Neuronal stem cell (in vitro differentiated cells): ENCODE results near the gene TMEM59L.
A peak's percentile ranks its signal among the peaks of the same experiment; 100 is the strongest.

Experiments used
- DNase-seq: peaks from one replicate; pipeline ENCODE4 v3.0.0-alpha.2; 2013; ENCODE audit warnings: low spot score
- H2AFZ ChIP-seq: one replicate; pipeline ENCODE4 v1.6.1; 2013; ENCODE audit warnings: mild to moderate bottlenecking, low read length, inconsistent platforms
- H2AK5ac ChIP-seq: 2 replicates; pipeline ENCODE4 v1.6.1; 2013; ENCODE audit warnings: low read depth, mild to moderate bottlenecking, inconsistent platforms, low read length, moderate library complexity, mixed read lengths
- H2BK120ac ChIP-seq: 2 replicates; pipeline ENCODE4 v1.6.1; 2013; ENCODE audit warnings: low read depth, mild to moderate bottlenecking, inconsistent platforms, low read length, moderate library complexity, mixed read lengths
- H2BK12ac ChIP-seq: one replicate; pipeline ENCODE4 v1.6.1; 2013; ENCODE audit warnings: low read length, inconsistent platforms
- H2BK15ac ChIP-seq: 2 replicates; pipeline ENCODE4 v1.6.1; 2013; ENCODE audit warnings: mild to moderate bottlenecking, low read length, inconsistent platforms, mixed read lengths
- H2BK5ac ChIP-seq: one replicate; pipeline ENCODE4 v1.6.1; 2013; ENCODE audit warnings: inconsistent platforms, mild to moderate bottlenecking, low read length, moderate library complexity
- H3K14ac ChIP-seq: one replicate; pipeline ENCODE4 v1.6.1; 2013; ENCODE audit warnings: low read length, inconsistent platforms
- H3K18ac ChIP-seq: 2 replicates; pipeline ENCODE4 v1.6.1; 2013; ENCODE audit warnings: low read length, inconsistent platforms
- H3K23ac ChIP-seq: 2 replicates; pipeline ENCODE4 v1.6.1; 2013; ENCODE audit warnings: low read depth, mild to moderate bottlenecking, mixed read lengths, low read length, inconsistent platforms; ENCODE audit not compliant: poor library complexity
- H3K27ac ChIP-seq: replicated peaks from 3 replicates; pipeline ENCODE4 v1.5.1; 2013; ENCODE audit warnings: low read length, inconsistent platforms
- H3K27me3 ChIP-seq, 3 experiments: 2 replicates each; pipeline ENCODE4 v1.6.1; 2013; ENCODE audit warnings: low read length in 3 of 3, mild to moderate bottlenecking in 2 of 3, inconsistent platforms in 1 of 3, low read depth in 1 of 3, mixed read lengths in 1 of 3, moderate library complexity in 1 of 3; ENCODE audit not compliant: control insufficient read depth in 3 of 3, insufficient read depth in 3 of 3
- H3K36me3 ChIP-seq, 2 donors: replicated peaks in 1 of 2; 2 replicates each; pipeline ENCODE4 v1.6.1; 2013; ENCODE audit warnings: low read length in 2 of 2; ENCODE audit not compliant: control insufficient read depth in 2 of 2, insufficient read depth in 2 of 2
- H3K4ac ChIP-seq: 2 replicates; pipeline ENCODE4 v1.6.1; 2013; ENCODE audit warnings: inconsistent platforms, mild to moderate bottlenecking, low read length, moderate library complexity
- H3K4me1 ChIP-seq, 2 donors: 1 replicate in 1 of 2; 2 replicates in 1 of 2; pipeline ENCODE4 v1.6.1; 2013; ENCODE audit warnings: low read length in 2 of 2, low read depth in 1 of 2; ENCODE audit not compliant: control insufficient read depth in 2 of 2, insufficient read depth in 1 of 2
- H3K4me2 ChIP-seq: one replicate; pipeline ENCODE4 v1.6.1; 2013; ENCODE audit warnings: mild to moderate bottlenecking, low read length, inconsistent platforms; ENCODE audit not compliant: insufficient read depth, poor library complexity, severe bottlenecking
- H3K4me3 ChIP-seq, 2 donors: 2 replicates each; pipeline ENCODE4 v1.5.1; 2013; ENCODE audit warnings: low read length in 2 of 2, mild to moderate bottlenecking in 2 of 2, inconsistent platforms in 1 of 2, moderate library complexity in 1 of 2
- H3K79me1 ChIP-seq: one replicate; pipeline ENCODE4 v1.6.1; 2013; ENCODE audit warnings: low read depth, mild to moderate bottlenecking, inconsistent platforms, low read length, moderate library complexity
- H3K9ac ChIP-seq: one replicate; pipeline ENCODE4 v1.6.1; 2013; ENCODE audit warnings: mild to moderate bottlenecking, low read depth, low read length, inconsistent platforms; ENCODE audit not compliant: poor library complexity
- H3K9me3 ChIP-seq, 2 donors: replicated peaks in 1 of 2; 2 replicates each; pipeline versions ENCODE3 to v1.6.1; 2013; ENCODE audit warnings: low read length in 2 of 2, mild to moderate bottlenecking in 2 of 2, inconsistent platforms in 1 of 2, low read depth in 1 of 2, mixed read lengths in 1 of 2, moderate library complexity in 1 of 2; ENCODE audit not compliant: control insufficient read depth in 2 of 2, insufficient read depth in 1 of 2
- H4K8ac ChIP-seq: one replicate; pipeline ENCODE4 v1.6.1; 2013; ENCODE audit warnings: low read depth, mild to moderate bottlenecking, inconsistent platforms, low read length, moderate library complexity
- H4K91ac ChIP-seq: one replicate; pipeline ENCODE4 v1.6.1; 2013; ENCODE audit warnings: low read length, low read depth, mild to moderate bottlenecking, inconsistent platforms; ENCODE audit not compliant: poor library complexity
- WGBS, 2 donors: extraction: QIAGEN DNeasy Blood & Tissue Kit; methylation state at CpG; one replicate each; pipeline ENCODE4 v1.1.7; 2013; ENCODE audit warnings: missing lambda C conversion rate in 2 of 2, mixed read lengths in 1 of 2; ENCODE audit not compliant: insufficient read length in 2 of 2, insufficient replicate concordance in 1 of 2; ENCODE audit errors: extremely low coverage in 2 of 2; 5-methylcytosine and 5-hydroxymethylcytosine counted together

TMEM59L gene

DNA sequence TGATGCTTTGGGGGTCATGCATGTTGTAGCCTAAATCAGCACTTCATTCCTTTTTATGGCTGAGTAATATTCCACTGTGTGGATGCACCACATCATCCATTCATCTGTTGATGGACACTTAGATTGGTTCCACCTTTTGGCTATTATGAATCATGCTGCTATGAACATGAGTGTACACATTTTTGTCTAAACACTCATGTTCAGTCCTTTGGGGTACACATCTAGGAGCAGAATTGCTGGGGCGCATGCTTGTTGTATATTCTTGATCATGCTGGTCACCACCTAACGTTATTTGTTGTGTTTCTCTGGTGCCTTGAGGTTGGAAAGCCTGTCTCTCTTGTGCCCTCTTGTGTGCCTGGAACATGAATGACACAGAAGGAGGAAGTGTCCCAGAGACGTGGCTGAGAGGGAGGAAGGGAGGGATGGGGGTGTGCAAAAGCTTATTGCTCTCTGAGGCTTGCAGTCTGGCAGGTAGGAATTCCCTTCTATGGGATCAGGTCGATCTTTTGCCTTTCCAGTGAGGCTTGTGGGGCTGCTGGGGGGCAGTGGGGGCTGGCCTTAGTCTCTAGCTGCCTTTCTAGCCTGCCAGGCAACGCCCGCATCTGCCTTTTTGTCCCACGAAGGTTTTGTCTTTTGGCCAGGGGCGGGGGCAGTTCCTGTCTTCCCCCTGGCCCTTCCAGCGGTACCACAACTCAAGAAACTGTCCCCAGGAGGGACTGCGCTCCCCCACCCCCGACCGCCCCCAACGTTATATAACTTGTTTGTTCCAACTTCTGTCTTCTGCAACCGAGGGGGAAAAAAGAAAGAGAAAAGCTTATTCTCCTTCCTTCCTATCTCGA lies 31.7 kb downstream of the TMEM59L start:
- WGBS, 2 donors = no CpG with 5 or more reads among the region's 15 CpGs
- Histone ChIP-seq H2BK120ac (no peak overlapping the region), H3K4me1 (peaks cover 15 to 27% of the 10 kb centered on the region in 2 donors), H2BK12ac (no peak overlapping the region), H3K27ac (no peak overlapping the region), H3K4me3 (no peak overlapping the region), H2BK5ac (no peak overlapping the region), H3K23ac (no peak overlapping the region), H3K27me3 (no peaks in the 10 kb centered on the region), H2AFZ (no peak overlapping the region), H3K14ac (no peak overlapping the region), H2AK5ac (no peak overlapping the region), H4K91ac (no peak overlapping the region), H4K8ac (no peak overlapping the region), H3K18ac (no peak overlapping the region), H3K36me3 (peaks cover 0 to 8% of the 10 kb centered on the region in 2 donors), H3K4me2 (no peak overlapping the region), H3K4ac (no peak overlapping the region), H3K9ac (no peak overlapping the region), H2BK15ac (no peak overlapping the region), H3K79me1 (peaks cover 3% of the 10 kb centered on the region), H3K9me3 (peaks cover 0 to 4% of the 10 kb centered on the region in 2 donors)
- no peak for DNase-seq

DNA sequence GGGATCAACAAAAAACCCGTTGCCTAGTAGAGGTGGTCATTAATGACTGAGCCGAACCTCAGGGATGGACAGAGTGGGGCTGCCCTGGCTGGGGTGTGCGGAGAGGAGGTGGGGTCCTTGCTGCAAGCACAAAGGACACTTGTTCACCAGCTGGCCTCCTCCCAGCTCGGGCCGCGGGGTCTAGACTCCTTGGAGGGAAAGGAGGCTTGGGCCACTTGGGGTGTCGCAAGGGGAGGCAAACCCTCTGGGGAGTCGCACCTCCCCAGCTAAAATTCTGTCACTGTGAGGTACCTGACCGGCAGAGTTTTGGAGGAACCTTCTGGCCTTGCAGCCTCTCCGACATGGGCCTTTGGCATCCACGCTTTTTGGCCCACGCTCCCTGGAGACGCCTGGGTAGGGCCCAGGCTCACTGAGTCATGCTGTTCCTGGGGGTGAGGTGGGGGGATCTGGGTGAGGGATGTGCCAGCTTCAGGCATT lies 32.4 kb downstream of the TMEM59L start:
- H3K27me3 ChIP-seq = no peaks in the 10 kb centered on the region
- no peak overlapping the region for H2BK120ac ChIP-seq
- H3K18ac ChIP-seq = peak overlapping the region; percentile 19
- no peak overlapping the region for H2AK5ac ChIP-seq
- peak overlapping the region; percentile 55 for H3K9ac ChIP-seq
- no peak overlapping the region for H3K14ac ChIP-seq
- no peak overlapping the region for H3K4ac ChIP-seq
- no peak overlapping the region for H4K8ac ChIP-seq
- H2BK12ac ChIP-seq = peak overlapping the region; percentile 34
- WGBS, 2 donors = no CpG with 5 or more reads among the region's 13 CpGs
- H4K91ac ChIP-seq = no peak overlapping the region
- H3K36me3 ChIP-seq = peaks cover 0 to 7% of the 10 kb centered on the region in 2 donors
- peaks cover 3% of the 10 kb centered on the region for H3K79me1 ChIP-seq
- H2BK5ac ChIP-seq = no peak overlapping the region
- H3K4me2 ChIP-seq = no peak overlapping the region
- H3K4me3 ChIP-seq = no peak overlapping the region
- H3K23ac ChIP-seq = no peak overlapping the region
- peaks cover 0 to 4% of the 10 kb centered on the region in 2 donors for H3K9me3 ChIP-seq
- H2AFZ ChIP-seq = no peak overlapping the region
- no peak overlapping the region for H2BK15ac ChIP-seq
- no peak for DNase-seq
- H3K27ac ChIP-seq = no peak overlapping the region
- H3K4me1 ChIP-seq = peaks cover 18 to 31% of the 10 kb centered on the region in 2 donors

DNA sequence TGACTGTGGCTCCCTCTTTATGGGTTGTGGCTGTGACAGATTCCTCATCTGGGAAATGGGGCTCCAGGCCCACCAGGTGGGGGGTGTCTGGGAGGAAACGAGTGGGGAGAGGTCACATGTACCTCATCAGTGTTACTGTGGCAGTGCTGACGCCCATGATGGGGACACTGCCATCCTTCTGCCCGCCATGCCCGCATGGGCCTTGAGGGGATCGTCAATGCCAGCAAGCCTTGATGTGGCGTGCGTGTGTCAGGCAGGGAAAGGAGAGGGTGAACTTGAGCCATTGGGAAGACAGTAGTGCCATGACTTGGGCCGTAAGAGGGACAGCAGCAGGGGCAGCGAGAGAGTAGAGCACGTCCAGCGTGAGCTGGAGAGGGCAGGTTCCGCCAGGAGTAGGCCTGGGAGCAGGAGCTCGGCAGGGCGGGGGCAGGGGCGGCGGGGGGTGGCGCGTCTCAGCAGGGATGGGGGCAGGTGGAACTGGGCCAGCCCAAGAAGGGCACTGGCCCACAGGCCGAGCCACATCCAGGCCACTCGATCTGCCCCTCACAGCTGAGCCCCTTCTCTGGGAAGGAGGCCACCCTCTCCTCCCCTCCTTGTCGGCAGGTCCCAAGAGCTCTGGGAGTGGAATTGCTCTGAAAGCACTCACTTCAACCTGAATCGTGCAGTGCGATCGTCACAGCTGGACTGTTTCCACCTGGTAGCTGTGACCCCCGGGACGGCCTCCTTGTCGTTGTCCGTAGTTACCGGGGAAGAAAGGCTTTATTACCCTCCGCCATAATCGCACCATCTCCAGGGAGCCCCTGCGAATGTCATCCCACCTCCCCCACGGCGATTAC lies 34.1 kb downstream of the TMEM59L start:
- Histone ChIP-seq H3K4me3 (no peak overlapping the region), H3K14ac (no peak overlapping the region), H3K27ac (no peak overlapping the region), H3K36me3 (no peaks in the 10 kb centered on the region), H2BK15ac (no peak overlapping the region), H2BK120ac (no peak overlapping the region), H3K9ac (peak overlapping the region; percentile 56), H4K8ac (no peak overlapping the region), H3K4me1 (peaks cover 33 to 47% of the 10 kb centered on the region in 2 donors), H4K91ac (no peak overlapping the region), H2AFZ (no peak overlapping the region), H3K4ac (no peak overlapping the region), H2AK5ac (no peak overlapping the region), H3K18ac (peak overlapping the region; percentile 74), H3K23ac (peak overlapping the region; percentile 58), H3K79me1 (peaks cover 11% of the 10 kb centered on the region), H3K27me3 (no peaks in the 10 kb centered on the region), H2BK12ac (no peak overlapping the region), H3K9me3 (peaks cover 0 to 4% of the 10 kb centered on the region in 2 donors), H2BK5ac (no peak overlapping the region), H3K4me2 (no peak overlapping the region)
- DNase-seq = no peak
- WGBS, 2 donors = no CpG with 5 or more reads among the region's 34 CpGs

DNA sequence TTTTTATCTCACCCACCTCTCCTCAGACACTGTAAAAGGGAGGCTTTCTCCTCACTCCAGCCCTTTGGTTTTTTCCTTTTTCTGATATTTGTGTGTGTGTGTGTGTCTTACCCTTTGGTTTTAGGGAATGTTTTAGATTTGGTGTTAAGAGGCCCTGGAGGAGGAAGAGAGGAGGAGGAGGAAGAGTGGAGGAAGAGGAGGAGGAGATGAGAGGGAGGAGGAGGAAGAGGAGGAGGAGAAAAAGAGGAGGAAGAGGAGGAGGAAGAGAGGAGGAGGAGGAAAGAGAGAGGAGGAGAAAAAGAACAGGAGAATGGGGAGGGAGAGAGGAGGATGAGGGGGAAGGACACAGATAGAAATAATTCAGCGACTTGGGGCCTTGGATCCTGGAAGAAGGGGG lies 34.7 kb downstream of the TMEM59L start:
- H2AK5ac ChIP-seq = no peak overlapping the region
- H3K4me2 ChIP-seq = no peak overlapping the region
- no peak overlapping the region for H2BK5ac ChIP-seq
- no peak overlapping the region for H2AFZ ChIP-seq
- H4K91ac ChIP-seq = no peak overlapping the region
- H3K18ac ChIP-seq = no peak overlapping the region
- no peaks in the 10 kb centered on the region for H3K36me3 ChIP-seq
- no peaks in the 10 kb centered on the region for H3K27me3 ChIP-seq
- no peak overlapping the region for H3K23ac ChIP-seq
- peaks cover 0 to 4% of the 10 kb centered on the region in 2 donors for H3K9me3 ChIP-seq
- no peak overlapping the region for H3K9ac ChIP-seq
- H2BK120ac ChIP-seq = no peak overlapping the region
- H3K4me1 ChIP-seq = peaks cover 37 to 51% of the 10 kb centered on the region in 2 donors
- no peak overlapping the region for H2BK15ac ChIP-seq
- no peak overlapping the region for H4K8ac ChIP-seq
- no peak overlapping the region for H2BK12ac ChIP-seq
- H3K14ac ChIP-seq = no peak overlapping the region
- no peak for DNase-seq
- no peak overlapping the region for H3K4me3 ChIP-seq
- WGBS, 2 donors = no CpG with 5 or more reads among the region's 1 CpG
- no peak overlapping the region for H3K27ac ChIP-seq
- H3K4ac ChIP-seq = no peak overlapping the region
- peaks cover 11% of the 10 kb centered on the region for H3K79me1 ChIP-seq
